NCI-H2227 treated with DMSO at 0.1 percent for 48 hours (cell line): ENCODE results near the gene PIP4P1.
A peak's percentile ranks its signal among the peaks of the same experiment; 100 is the strongest.

ENCODE experiments used
- DNase-seq: peaks from one replicate; lab custom pipeline; 2025; lab: John Stamatoyannopoulos, UW

Gene PIP4P1

GRCh38 chr14:20435582-20436362 is 25.5 kb downstream of the PIP4P1 start, which contains the start of gene KLHL33:
Gene KLHL33 (minus strand): TSS chr14:20436166. CDS start chr14:20435811, 355 bp downstream.
- no peak for DNase-seq

GRCh38 chr14:20434701-20435581 is 26.3 kb downstream of the PIP4P1 start:
- DNase-seq = no peak

DNA sequence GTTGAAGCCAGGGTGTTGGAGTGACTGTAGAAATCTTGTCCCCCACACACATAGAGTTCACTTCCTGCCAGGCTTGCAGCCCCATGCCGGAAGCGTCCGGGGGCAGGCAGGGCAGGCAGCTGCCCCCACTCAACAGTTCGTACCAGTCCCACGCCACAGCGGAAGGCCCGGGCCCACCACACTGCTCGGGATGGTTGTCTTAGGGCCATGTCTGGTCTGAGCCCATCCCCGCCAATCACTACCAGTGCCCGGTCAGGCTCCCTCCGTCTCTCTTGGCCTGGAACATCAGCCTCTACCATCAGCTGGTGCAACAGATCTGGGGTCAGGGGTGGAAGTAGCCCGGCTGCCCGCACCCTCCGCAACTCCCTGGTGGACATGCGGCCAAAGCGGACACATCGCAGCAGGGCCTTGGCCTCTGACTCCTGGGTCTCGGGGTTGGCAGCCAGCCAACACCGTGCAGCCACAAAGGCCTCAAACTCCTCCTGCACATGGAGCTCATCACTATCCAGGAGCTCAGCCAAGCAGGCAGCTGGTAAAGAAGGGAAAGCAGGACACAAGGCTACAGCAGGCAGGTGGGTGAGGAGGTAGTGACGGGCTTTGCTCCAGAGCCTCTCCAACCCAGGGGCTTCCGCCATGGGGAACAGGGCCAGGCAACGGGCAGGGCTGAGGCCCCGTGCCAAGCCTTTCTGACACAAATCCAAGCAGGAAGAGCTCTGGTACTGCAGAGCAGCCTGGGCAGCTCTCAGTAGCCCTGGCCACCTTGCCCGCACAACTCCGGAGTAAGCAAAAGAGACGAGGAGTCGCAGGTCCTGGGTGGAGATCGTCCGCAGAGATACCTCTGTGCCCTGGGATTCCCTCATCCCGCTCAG is 31.2 kb downstream of the PIP4P1 start:
- no peak for DNase-seq

GRCh38 chr14:20428802-20429201 is 32.4 kb downstream of the PIP4P1 start:
- DNase-seq = no peak

DNA sequence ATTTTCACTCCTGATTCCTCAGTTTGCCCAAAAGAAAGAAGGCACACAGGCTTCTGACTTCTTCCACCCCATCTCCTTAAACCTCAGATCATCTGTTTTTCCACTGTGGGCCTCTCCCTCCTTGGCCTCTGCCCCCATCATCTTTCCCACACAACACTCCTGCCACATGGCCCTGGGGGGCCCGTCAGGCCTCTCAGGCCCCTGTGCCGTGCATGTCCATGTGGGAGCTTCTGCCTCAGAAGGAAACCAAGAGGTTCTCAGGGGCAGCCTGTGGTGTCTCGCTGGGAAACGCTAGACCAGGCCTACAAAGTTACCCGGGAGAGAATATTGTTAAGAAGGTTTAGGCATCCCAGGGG is 33.2 kb downstream of the PIP4P1 start:
- DNase-seq = no peak

- peak; percentile 26 for DNase-seq
Observed at GRCh38 chr14:20427231-20428009, 33.8 kb downstream of the PIP4P1 start.

DNA sequence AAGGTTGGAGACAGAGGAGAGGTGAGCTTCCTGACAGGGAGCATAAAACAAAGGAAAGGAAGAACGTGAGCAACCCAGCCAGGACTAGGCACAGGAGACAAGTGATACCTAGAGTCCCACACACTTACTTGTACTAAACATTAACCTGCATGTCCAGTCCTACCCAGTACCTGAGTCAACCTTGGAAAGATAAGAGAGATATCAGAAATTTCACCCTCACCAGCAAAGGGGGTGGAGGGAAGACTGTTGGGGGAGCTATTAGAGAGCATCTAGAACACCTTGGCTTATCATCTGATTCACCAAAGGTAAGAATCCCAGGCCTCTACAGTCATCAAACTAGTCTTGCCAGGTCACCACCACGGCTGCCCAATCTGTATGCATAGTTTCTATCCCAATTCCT is 36.4 kb downstream of the PIP4P1 start:
- DNase-seq = no peak

DNA sequence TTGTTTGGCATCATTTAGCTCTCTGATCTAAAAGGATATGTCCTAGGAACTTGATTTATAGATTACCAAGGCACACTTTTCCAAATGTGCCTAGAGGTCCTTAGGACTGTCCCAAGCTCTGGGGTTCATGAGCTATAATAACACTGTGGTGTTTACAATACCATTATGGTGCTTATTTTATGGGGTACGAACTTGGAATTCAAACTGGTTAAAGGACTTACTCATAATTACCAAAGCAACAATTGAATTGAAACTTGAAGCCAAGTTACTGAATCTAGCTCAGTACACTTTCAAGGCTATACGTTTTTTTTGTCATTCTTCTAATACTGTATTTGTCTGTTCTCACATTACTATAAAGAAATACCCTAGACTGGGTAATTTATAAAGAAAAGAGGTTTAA is 38.3 kb downstream of the PIP4P1 start:
- DNase-seq = no peak

DNA sequence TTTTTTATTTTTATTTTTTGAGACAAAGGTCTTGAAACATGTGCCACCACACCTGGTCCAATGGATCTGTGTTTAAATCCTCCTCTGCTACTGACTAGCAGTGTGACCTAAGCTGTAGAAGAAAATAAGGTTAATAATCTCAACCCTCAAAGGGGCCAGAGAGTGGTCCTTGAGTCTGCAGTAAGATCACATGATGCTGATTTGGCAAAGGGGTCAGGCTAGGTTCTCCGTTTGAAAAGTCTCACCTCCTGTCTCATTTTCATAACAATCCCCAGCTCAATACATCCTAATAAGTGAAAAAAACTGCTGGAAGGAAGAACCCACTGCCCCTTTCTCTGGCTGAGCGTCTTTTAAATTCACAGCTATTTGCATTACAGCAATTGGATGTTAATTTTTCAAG is 40.0 kb downstream of the PIP4P1 start:
- DNase-seq = no peak

DNA sequence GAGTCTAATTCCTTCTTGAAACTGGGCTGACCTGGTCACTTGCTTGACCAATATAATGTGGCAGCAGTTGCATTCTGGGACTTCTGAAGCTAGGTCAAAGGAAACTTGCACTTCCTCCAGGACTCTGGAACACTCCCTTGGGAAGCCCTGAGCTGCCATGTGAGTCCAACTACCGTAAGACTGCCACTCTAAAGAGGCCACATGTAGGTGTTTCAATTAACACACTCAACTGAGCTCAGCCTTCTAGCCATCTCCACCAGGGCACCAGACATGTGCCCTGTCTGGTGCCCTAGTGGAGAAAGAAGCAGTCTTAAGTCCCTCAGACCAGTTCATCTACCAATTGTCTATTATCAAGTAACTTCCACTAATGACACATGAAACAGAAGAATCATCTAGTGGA is 41.8 kb downstream of the PIP4P1 start:
- no peak for DNase-seq

- DNase-seq = no peak
Observed at GRCh38 chr14:20418501-20418909, 42.7 kb downstream of the PIP4P1 start.

DNA sequence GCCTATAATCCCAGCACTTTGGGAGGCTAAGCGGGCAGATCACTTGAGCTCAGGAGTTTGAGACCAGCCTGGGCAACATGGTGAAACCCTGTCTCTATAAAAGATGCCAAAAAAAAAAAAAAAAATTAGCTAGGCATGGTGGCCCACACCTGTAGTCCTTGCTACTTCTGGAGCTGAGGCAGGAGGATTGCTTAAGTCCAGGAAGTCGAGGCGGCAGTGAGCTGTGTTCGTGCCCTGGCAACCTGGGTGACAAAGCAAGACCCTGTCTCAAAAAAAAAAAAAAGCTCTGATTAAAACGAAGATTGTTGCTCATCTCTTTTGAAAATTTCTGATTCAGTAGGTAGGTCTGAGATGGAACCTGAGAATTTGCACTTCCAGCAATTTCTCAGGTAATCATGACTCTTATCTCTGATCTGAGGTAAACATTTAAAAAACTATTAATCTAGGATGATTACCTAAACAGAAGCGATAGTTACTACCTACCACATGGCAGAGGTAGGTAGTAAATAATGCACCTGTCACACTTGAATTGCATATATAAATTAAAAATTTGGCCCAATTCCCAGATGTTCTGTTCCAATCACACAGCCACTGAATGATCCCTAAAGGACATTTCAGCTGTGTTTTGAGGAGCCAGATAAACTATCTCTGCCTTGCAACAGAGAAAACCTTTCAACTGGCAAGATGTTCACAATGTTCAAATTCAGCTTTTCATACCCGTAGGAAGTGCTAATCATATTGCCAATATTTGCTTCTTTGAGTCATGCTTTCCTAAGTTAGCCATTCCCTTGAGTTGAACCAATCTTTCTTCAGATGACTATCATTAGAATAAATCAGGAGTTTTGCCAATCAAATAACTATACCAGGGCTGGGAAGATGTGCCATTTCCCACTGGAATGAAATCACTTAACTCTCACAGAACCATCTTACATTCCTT is 43.7 kb downstream of the PIP4P1 start:
- no peak for DNase-seq

- no peak for DNase-seq
Observed at GRCh38 chr14:20416223-20416622, 45.0 kb downstream of the PIP4P1 start.

DNA sequence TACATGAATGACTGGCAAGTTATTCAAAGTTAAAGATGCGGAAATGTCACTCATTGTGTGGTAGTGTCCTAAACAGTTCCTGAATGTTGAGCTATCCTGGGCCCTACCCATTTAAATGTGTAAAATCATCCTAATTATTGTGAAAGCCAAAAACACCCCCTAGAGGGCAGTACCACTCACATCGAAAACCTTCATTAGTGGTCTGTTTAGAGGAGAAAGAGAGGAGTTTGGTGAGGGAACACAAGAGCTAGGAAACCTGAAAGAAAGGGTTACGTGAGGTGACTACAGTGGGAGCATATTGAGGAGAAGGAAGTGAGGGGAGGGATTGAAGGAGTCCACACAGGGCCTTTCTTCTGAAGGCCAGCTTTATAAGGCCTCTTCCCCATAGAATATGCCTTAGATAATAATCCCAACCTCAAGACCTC is 45.4 kb downstream of the PIP4P1 start:
- DNase-seq = peak; percentile 14

- no peak for DNase-seq
Observed at GRCh38 chr14:20413744-20414082, 47.5 kb downstream of the PIP4P1 start.

DNA sequence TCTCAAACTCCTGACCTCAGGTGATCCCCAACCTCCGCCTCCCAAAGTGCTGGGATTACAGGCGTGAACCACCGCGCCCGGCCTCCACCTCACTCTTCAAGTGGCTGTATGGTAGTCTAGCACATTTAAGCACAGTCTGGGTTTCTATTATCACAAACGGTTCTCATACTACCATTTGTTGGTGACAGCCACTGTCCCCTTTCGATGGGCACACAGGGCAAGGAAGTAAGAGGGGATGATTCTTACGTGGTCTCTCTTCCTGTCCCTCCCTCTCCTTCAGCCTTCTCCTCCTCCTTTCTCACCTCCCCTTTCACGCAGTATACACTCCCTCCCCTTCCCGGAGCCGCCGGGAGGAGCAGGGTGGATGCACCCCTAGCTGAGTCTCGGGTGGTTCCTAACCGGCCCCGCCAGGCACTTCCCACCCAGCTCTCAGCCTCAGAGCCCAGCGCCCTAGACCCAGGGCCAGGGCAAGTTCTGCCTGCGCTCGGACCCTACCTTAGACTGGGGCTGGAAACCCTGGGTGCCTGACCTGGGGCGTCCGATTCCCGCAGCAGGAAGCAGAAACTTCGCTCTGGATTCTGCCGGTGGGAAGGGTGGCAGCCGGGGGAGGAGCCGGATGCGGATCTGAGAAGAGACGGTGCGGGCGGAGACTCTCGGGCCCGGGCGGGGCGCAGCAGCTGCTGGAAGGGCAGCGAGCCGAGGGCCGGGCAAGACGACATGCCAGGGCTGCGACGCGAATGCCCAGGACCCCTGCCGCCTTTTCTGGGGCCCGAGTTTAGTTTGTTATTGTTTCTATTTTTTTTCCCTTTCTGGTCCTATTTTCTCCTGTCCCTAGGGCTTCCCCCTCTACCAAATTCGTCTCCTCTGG is 48.1 kb downstream of the PIP4P1 start, which contains the start of gene TEP1:
TEP1 (minus strand) TSS at position 626 of the 868 bp plus-strand sequence. CDS start 5,062 bp downstream, outside the sequence.
- DNase-seq = peak; percentile 66

DNA sequence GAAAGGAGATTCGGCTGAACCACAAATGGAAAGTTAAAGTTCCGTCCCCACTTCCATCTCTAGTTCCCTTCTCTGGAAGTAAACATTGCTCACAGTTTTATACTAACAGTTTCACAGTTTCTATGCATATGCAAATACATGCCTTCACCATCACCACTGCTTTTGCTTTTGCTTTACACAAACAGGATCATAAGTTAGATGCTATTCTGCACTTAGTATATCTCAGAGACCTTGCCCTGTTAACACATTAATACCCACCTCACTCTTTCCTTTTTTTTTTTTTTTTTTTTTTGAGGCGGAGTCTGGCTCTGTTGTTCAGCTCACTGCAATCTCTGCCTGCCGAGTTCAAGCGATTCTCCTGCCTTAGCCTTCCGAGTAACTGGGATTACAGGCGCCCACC is 48.8 kb downstream of the PIP4P1 start:
- DNase-seq = no peak

DNA sequence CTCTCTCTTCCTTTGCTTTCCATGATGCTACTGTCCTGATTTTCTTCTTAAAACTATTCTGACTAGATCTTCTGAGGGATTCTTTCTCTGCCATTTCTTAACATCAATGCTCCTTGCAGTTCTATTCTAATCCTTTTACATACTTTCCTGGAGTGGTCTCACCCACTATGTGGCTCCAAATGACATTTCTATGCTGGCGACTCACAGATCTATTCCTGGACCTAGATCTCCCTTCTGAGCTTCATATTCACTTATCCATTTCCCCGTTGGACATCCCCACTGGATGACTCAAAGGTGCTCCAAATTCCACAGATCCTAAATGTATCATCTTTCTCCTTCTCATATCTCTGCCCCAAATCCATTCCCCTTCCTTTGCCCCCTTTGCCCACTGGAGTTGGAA is 52.0 kb downstream of the PIP4P1 start:
- no peak for DNase-seq
